Measurements from ENCODE around the gene PRKCI.

DNA sequence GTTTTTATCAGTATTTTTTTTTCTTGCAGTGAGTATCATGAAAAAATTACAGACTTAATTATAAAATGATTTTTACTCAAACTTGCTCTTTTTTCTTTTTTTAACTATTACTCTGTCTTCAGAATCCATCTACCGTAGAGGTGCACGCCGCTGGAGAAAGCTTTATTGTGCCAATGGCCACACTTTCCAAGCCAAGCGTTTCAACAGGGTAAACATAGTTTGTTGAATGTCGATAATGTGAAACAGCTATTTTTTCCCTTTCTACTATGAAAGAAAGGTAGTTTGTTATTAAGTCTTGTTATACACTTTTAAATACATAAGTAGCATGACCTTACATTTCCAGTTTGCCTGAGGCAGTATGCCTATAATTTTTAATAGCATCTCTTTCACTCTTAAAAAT lies 45.6 kb downstream of the PRKCI start:
- TF ChIP-seq, protein P1, sequence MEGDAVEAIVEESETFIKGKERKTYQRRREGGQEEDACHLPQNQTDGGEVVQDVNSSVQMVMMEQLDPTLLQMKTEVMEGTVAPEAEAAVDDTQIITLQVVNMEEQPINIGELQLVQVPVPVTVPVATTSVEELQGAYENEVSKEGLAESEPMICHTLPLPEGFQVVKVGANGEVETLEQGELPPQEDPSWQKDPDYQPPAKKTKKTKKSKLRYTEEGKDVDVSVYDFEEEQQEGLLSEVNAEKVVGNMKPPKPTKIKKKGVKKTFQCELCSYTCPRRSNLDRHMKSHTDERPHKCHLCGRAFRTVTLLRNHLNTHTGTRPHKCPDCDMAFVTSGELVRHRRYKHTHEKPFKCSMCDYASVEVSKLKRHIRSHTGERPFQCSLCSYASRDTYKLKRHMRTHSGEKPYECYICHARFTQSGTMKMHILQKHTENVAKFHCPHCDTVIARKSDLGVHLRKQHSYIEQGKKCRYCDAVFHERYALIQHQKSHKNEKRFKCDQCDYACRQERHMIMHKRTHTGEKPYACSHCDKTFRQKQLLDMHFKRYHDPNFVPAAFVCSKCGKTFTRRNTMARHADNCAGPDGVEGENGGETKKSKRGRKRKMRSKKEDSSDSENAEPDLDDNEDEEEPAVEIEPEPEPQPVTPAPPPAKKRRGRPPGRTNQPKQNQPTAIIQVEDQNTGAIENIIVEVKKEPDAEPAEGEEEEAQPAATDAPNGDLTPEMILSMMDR (IDR thresholded peaks at IDR 0.05; ENCODE audit: insufficient read depth, low read length, poor library complexity, severe bottlenecking): no peak
- no peak for TF ChIP-seq EZH2phosphoT487 (conservative IDR thresholded peaks at IDR 0.05; ENCODE audit: low read length)
